ENCODE data around the gene MBLAC2. TPM values are rescaled to one million over a fixed set of nuclear protein-coding genes. Genes with fewer than 3 reads are reported as not detected.

The MBLAC2 gene
- total RNA-seq, 2 donors from 2014 or later, result 3.5 to 5.0 TPM

GRCh38 chr5:90424245-90424644 is 50.3 kb downstream of the MBLAC2 start:
- TF ChIP-seq CTCF (conservative IDR thresholded peaks at IDR 0.05), result no peak
- no peak overlapping the region for H3K4me3 ChIP-seq (ENCODE audit: low read length)
- no peaks in the 10 kb centered on the region for H3K36me3 ChIP-seq (ENCODE audit: control insufficient read depth, insufficient read depth, low read length)
- no peak overlapping the region for H3K9ac ChIP-seq (ENCODE audit: extremely low read depth, low read length, poor library complexity, severe bottlenecking)
- no peak overlapping the region for H3K27ac Mint-ChIP-seq
- H3K27me3 Mint-ChIP-seq (ENCODE audit: insufficient read depth), result no peaks in the 10 kb centered on the region
- H3K4me1 ChIP-seq (ENCODE audit: control insufficient read depth, insufficient read depth, low read length), result no peaks in the 10 kb centered on the region
- H3K4me1 Mint-ChIP-seq, result no peaks in the 10 kb centered on the region
- no peaks in the 10 kb centered on the region for H3K9me3 Mint-ChIP-seq
- no peak for DNase-seq
- no peak overlapping the region for H3K27ac ChIP-seq (ENCODE audit: low read depth, low read length)
- H3K36me3 Mint-ChIP-seq (ENCODE audit: low read depth), result no peaks in the 10 kb centered on the region
- no peak overlapping the region for H3K4me3 Mint-ChIP-seq
- no peaks in the 10 kb centered on the region for H3K27me3 ChIP-seq (ENCODE audit: control insufficient read depth, insufficient read depth, low read length, poor library complexity, severe bottlenecking)
- WGBS, 2 experiments (ENCODE audit: insufficient coverage in 1 of 2, insufficient read length in 1 of 2), result 100% methylated on average over 1 of the region's 1 CpG; no CpG with 5 or more reads in 1 of the 2 experiments
- no peaks in the 10 kb centered on the region for H3K9me3 ChIP-seq (ENCODE audit: control insufficient read depth, low read length)

DNA sequence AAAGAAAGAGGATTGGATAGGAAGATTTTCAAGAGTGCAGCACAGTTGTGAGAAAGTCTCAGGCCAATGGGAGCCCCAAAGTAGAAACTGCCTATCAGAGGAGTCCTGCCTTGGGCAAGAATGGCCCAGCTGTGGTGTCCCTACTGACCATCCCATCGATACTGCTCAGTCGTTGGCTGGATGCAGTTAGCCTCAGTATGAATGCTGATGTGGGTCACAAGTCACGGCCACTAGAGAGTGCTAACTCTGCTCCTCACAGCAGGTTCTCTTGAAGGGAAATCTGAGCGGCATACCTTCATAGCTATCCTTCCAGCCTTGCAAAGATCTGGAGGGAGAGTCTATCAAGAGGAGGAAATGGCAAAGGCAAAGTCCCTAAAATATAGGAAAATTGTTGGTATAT is 53.4 kb downstream of the MBLAC2 start:
- Histone ChIP-seq H3K36me3 (ENCODE audit: control insufficient read depth, insufficient read depth, low read length) (no peaks in the 10 kb centered on the region), H3K9ac (ENCODE audit: extremely low read depth, low read length, poor library complexity, severe bottlenecking) (no peak overlapping the region), H3K27ac (ENCODE audit: low read depth, low read length) (no peak overlapping the region), H3K27me3 (ENCODE audit: control insufficient read depth, insufficient read depth, low read length, poor library complexity, severe bottlenecking) (no peaks in the 10 kb centered on the region), H3K4me3 (ENCODE audit: low read length) (no peak overlapping the region), H3K4me1 (ENCODE audit: control insufficient read depth, insufficient read depth, low read length) (no peaks in the 10 kb centered on the region), H3K9me3 (ENCODE audit: control insufficient read depth, low read length) (no peaks in the 10 kb centered on the region)
- H3K9me3 Mint-ChIP-seq, result no peaks in the 10 kb centered on the region
- H3K4me3 Mint-ChIP-seq, result no peak overlapping the region
- peak; percentile 81 for DNase-seq
- no peaks in the 10 kb centered on the region for H3K27me3 Mint-ChIP-seq (ENCODE audit: insufficient read depth)
- H3K36me3 Mint-ChIP-seq (ENCODE audit: low read depth), result no peaks in the 10 kb centered on the region
- no peak overlapping the region for H3K27ac Mint-ChIP-seq
- TF ChIP-seq CTCF (conservative IDR thresholded peaks at IDR 0.05), result peak; percentile 63
- 30 to 38% methylated on average over 2 to 4 of the region's 4 CpGs for WGBS, 2 experiments (ENCODE audit: insufficient coverage in 1 of 2, insufficient read length in 1 of 2)
- no peaks in the 10 kb centered on the region for H3K4me1 Mint-ChIP-seq

DNA sequence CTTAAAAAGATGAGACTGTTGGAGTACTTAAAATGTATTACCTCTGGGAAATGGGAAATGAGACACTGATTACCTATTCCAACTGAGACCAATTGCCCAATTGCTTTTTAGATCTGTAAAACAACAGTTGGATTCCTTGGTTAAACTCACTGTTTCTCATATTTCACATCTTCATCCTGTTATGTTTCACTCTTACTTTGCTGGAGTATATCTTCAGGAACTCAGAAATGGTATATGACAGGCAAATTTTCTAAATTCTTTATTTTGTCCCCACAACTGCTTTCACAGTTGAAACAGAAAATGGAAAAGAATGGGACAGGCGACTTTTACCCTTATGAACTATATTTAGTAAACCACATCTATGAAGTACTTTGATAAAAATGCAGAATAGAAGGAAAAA is 56.4 kb downstream of the MBLAC2 start:
- WGBS, 2 experiments (ENCODE audit: insufficient coverage in 1 of 2, insufficient read length in 1 of 2), result 83% methylated on average over 1 of the region's 1 CpG; no CpG with 5 or more reads in 1 of the 2 experiments
- Histone ChIP-seq H3K9ac (ENCODE audit: extremely low read depth, low read length, poor library complexity, severe bottlenecking) (no peak overlapping the region), H3K36me3 (ENCODE audit: control insufficient read depth, insufficient read depth, low read length) (no peaks in the 10 kb centered on the region), H3K4me1 (ENCODE audit: control insufficient read depth, insufficient read depth, low read length) (no peaks in the 10 kb centered on the region), H3K27me3 (ENCODE audit: control insufficient read depth, insufficient read depth, low read length, poor library complexity, severe bottlenecking) (no peaks in the 10 kb centered on the region), H3K4me3 (ENCODE audit: low read length) (no peak overlapping the region), H3K9me3 (ENCODE audit: control insufficient read depth, low read length) (no peaks in the 10 kb centered on the region), H3K27ac (ENCODE audit: low read depth, low read length) (no peak overlapping the region)
- no peak for DNase-seq
- Mint-ChIP-seq H3K27ac (no peak overlapping the region), H3K9me3 (no peaks in the 10 kb centered on the region), H3K36me3 (ENCODE audit: low read depth) (no peaks in the 10 kb centered on the region), H3K27me3 (ENCODE audit: insufficient read depth) (no peaks in the 10 kb centered on the region), H3K4me1 (peaks cover 5% of the 10 kb centered on the region), H3K4me3 (no peak overlapping the region)
- TF ChIP-seq CTCF (conservative IDR thresholded peaks at IDR 0.05), result no peak

Data from endodermal cell (in vitro differentiated cells).